D341Med (cell line): ENCODE results near the gene LDB2.

ENCODE experiments used
- DNase-seq: peaks from one replicate; pipeline ENCODE4 v3.0.0; 2012; ENCODE audit warnings: low spot score

LDB2 gene

DNA sequence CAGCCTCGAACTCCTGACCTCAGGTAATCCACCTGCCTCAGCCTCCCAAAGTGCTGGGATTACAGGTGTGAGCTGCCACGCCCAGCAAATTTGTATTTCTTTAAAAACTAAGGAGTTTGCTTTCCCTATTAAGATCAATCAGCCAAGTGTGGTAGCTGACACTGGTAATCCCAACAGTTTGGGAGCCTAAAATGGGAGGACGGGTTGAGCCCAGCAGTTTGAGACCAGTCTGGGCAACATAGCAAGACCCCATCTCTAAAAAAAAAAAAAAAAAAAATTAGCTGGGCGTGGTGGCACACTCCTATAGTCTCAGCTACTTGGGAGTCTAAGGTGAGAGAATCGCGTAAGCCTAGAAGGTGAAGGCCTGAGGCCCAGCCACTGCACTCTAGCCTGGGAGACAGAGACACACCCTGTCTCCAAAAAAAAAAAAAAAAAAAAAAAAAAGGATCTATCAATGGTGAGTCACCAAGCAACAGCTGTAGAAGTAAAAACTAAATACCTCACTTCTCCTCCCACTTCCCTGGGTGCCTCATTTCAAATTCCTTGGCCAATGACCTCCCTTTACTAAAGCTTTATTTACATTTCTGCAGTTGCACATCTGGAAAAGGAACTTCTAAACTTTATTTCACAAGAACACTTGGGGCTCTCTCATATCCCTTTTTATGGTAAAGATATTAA lies 54.5 kb downstream of the LDB2 start:
- no peak for DNase-seq

DNA sequence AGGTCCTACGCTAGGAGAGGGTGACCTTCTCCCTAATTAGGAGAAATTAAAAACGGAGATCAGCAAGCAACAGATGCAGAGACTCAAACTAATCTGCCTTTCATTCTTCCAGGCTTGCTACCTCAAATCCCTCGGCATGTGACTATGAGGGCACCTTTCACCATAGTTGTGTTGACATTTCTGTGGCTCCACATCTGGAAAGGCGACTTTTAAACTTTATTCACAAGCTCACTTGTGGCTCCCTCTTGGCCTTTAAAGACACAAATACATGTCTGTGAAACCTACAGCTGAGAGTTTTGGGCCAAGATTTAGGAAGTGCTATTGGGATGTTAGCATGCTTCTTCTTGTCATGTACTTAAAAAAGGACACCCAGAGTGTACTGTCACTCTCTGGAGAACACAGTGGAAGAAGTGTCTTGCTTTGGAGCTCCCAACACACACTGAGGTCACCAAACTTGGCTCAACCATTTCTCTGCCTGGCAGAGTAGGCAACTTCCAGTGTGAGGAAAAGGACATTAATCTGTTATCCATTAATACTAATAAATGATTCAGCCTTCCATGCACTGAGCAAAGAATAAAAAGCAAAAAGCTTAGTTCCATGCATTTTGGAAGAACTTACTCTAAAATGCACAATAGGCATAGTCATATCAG lies 60.1 kb downstream of the LDB2 start:
- DNase-seq = no peak

DNA sequence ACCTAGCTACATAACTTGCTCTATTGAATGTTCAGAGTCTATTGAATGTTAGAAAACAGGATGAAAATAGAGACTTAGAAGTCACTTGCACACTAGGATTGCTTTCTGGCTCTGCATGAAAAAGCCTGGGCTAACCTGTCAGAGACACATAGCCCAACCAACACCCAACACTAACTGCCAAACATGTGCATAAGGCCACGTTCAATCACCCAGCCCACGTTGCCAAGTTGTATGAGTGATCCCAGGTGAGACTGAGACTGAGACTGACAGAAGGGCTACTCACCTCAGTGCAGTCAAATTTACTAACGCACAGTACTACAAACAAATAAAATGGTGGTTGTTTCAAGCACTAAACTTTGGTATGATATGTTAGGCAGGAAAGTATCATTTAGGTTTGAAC lies 61.0 kb downstream of the LDB2 start:
- DNase-seq = no peak

DNA sequence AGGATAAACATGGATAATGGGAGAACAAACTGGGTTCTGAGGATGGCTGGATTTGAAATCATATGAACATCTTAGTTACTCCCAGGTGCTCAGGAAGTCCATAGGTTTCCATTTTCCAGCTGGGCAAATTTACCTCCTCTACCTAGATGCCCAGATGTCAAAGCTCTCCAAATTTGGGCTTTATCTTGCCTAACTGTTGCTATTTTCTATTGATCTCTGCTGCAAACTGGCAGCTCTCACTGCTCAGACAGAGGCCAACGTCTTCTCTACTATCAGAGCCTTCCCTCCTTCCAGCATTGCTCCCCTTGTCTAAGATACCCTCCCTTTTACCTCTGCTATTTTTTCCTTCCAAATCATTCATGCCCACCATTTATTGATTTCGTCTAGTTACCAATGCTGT lies 62.1 kb downstream of the LDB2 start:
- no peak for DNase-seq

DNA sequence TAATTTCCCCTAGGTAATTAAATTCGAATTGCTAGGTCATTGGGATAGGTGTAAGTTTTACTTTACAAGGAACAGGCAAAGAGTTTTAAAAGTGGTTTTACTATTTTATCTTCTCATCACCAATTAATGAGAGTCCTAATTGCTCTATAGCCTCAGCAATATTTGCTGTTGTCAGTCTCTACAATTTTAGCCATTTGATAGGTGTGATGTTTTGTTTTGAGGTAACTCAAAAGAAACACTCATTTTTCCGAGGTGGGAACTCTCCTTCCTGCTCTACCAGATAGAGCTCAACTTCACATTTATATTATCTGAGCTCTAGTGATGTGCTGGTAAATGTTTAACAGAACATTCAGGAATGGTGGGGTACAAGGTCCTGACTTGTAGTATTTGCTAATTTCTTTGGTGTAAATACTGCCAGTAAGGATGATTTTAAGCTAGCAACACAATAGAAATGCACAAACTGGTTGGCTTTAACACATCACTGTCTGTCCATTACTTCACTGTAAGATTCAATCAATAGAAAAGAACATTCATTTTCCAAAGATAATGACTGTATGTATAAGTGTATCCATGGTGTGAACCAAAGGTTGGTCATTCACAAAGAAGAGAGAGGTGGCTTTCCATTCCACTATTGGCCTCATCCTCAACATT lies 62.7 kb downstream of the LDB2 start:
- DNase-seq = no peak

DNA sequence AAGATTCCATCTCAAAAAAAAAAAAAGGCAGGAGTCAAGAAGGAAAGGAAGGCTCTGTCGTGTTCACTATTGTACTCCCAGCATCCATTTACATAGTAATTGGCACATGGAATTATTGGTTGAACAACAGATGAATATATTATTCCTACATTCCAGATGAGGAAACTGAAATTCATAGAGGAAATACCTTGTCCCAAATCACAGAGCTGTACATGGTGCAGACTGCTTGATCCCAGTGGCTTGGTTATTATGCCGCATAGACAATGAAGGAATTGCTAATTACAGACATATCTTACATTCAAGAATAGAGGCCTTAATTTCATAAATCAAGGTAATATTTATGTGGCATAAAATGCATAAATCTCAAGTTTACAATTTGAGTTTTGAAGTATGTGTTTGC lies 63.6 kb downstream of the LDB2 start:
- DNase-seq = no peak

DNA sequence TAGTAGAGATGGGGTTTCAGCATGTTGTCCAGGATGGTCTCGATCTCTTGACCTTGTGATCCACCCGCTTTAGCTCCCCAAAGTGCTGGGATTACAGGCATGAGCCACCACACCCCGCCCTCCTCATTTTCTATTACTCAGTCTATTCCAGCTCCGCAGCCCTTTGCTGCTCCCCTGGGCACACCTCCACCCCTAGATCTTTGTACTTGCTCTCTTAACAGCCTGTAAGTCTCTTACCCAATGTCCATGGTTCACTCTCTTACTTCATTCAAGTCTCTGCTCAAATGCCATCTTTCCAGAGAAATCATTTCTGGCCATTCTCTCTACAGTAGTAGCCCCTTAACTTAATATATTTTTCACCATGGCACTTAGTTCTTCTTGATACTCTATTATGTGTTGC lies 64.7 kb downstream of the LDB2 start:
- DNase-seq = no peak

DNA sequence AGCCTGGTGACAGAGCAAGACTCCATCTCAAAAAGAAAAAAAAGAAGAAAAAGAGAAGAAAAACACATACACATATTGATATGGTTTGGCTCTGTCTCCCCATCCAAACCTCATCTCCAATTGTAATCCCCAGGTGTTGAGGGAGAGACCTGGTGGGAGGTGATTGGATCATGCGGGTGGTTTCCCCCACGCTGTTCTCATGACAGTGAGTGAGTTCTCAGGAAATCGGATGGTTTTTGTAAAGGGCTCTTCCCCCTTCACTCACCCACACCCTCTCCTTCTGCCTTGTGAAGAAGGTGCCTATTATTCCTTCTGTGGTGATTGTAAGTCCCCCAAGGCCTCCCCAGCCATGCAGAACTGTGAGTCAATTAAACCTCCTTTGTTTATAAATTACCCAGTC lies 68.4 kb downstream of the LDB2 start:
- no peak for DNase-seq

DNA sequence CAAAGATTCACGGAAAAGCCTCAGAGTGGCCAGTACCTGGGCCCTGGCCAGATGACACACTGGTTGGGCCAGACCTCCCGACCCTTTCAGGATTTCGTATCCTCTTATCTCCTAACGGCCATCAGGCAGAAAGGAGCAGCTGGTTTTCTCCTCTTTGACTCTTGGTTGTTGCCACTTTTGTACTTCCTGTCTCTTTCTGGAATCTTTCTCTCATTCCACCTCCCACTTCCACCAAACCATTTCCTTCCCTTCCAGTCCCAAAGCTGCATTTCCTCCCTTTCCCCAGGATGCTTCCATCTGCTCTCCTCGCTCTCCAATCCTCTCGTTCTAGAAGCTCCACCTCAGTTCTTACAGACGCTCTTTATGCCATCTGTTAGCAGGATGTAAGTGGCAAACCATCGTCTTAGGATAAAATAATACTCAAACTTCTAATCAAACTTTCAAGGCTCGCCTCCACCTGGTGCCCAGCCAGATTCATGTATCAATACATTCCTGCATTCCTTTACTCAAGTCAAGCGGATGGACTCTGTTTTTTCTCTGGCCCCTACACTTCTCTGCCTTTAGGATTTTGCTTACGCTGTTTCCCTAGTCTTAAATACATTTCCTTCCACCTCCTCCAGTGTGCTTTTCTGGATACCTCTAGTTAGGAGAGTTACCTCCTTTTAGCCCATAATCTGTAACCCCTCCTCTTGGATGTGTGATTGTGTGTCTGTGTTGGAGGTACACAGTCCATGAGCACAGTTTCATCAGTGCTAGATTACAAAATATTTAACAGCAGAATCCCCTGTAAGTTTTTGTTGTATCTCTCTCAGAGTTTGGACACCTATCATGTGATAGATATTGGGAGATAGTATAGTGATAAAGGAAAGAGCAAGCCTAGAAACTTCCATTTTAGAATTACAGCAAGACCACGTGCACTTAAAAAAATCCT lies 70.4 kb downstream of the LDB2 start:
- no peak for DNase-seq

DNA sequence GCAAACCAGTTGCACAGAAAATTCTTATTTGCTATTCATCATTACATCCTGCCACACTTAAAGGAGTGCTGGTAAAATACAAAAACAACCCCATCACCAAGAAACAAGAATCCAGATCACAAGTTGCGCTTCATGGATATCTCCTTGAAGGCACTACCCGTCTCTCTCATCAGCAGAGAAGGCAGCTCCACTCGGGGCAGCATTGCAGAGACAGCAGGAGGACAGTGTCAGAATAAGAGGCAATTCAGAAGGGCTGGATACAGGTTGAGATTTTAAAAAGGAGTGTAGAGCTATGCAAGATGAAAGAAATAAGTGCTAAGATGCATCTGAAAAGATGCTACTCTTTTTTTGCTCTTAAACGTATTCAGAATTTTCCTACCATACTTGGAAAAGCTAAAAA lies 71.4 kb downstream of the LDB2 start:
- DNase-seq = no peak

DNA sequence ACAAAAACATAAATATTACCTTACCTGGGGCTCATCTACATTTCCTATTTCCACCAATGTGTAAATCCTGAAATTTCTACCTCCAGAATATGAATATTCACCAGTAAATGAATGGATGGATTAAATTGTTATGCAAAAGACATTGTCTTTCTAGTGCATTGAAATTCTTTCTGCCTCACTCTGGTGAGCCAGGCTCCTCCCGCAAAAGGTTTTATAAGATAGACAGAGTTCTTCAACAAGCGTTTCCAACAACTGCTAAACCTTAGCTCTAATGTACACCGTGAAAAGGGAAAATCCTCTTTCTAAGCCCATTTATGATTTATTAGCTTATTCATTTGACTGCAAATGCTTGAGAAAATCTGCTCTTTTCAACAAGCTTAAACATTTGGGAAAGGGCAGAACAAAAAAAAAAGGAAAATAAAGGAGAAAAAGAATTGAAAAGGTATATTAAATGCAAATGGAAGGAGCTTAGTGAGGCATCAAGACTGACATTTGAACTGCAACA lies 72.0 kb downstream of the LDB2 start:
- DNase-seq = no peak

DNA sequence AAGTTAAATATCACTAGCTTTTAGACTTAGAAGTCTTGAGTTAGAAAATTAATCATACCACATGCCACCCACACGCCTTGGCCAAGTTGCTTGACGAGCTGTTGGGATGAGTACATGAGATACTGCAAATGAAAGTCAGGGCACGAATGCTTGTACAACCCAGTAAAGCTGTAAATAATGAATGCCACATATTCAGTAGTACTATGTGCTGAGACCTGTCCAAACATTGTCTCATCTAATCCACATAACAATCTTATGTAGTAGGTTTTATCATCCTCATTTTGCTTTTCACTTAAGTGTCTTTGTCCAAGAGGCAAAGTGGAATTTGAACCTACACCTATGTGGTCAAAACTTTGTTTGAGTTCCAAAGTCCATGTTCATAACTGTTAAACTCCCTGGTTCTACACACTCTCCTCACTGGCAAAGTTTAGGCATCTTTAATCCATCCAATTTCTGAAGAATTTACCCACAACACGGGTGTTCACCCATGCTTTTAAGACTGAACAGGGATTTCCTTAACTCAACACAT lies 74.1 kb downstream of the LDB2 start:
- DNase-seq = no peak

DNA sequence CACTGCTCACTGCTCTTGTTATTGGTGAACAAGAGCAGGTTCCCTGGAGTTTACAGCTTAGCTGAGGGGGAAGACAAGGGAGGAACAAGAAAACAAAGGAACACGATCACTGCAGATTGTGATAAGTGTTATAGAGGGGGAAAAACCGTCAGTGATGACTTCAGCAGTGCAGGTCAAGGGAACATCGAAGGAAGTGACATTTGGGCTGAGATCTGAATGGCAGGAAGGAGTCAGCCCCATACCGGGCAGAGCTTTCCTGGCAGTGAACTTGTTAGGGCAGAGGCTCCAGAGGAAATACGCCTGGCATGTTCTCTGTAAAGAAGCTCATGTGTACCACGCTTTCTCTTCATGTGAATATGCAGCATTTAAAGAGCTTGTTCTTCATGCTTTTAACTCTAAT lies 78.1 kb downstream of the LDB2 start:
- DNase-seq = no peak

DNA sequence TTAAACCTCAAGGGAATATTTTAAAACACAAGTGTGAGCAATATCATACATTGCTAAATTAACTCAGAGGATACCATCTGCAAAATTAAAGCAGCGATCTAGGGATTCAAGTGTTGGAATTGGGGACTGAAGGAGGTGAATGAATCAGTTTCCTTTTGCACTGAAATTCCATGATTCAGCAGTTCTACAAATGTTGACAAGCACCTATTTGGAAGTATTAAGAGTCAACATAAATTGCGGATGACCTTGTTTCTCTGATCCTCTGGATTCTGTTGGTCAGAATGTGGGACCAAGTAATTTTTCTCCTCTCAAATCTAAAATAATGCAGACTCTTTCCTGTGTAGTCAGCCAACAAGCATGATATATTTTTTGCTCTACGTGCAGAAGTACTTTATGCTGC lies 78.8 kb downstream of the LDB2 start:
- DNase-seq = no peak

DNA sequence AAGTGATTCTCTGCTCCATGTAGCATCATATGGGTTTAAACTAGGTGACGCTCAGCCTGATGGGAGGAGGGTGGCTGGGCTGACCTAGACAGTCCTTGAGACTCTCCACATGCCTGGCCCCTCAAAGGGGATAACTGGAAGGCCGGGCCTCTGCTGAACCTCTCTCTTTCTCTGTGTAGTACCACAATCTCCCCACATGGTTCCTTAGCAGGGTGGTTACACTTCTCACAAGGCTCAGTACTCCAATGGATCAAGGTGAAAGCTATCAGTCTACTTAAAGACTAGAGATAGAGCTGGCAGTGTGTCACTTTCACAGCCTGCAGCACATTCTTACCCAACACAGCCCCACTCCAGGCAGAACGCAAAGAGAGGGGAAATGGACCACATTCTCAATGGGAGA lies 80.4 kb downstream of the LDB2 start:
- DNase-seq = no peak

DNA sequence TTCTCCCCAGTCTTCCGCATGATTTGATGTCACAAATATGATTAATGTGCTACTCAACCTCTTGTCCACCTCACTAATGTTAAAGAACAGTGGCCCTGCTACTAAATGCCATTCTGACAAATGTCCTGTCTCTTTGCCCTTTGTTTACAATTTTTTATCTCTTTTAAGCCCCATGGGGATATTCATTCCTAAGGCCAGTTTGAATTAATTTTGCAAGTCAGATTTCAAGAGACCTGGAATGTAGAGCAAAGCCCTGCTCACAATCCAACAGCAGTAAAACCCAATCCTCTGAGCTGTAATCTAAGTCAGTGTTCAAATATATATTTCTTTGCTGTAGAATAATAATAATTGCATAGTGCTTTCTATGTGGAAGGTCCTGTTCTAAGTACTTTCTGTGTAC lies 81.2 kb downstream of the LDB2 start:
- no peak for DNase-seq

DNA sequence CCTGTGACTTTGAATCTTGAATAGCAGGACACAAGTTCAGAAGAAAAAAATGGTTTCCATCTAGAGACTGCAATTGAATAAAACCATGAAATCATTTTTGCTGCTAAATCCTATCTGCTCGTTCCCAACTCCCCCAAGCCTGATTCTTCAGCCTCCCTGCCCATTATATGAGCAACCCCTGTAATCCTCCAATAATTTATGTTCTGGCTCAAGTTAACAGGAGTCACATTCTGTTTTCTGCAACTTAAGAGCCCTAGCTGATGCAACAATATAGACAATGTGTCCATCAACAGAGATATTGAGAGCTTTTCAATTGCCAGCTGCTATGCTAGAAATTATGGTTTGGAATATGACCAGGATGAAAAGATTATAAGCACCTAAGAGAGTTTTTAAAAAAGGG lies 84.1 kb downstream of the LDB2 start:
- DNase-seq = no peak

DNA sequence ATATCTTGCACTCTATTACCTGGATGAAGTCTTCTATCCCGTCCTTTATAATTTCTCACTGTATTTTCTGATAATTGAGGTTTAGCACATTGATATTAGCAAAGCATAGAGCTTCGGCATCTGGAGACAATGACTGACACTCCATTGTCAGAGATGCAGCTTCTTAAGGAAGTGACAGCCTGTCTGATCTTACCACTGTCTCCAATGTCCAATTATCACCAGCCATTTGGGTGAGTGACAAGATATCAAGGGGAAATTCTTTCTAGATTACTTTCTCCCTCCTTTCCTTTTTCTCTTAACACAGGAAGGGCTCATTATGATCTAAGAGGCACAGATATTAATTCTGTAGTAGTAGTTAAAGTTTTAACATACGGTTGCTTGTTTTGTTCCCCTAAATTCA lies 86.4 kb downstream of the LDB2 start:
- DNase-seq = no peak

DNA sequence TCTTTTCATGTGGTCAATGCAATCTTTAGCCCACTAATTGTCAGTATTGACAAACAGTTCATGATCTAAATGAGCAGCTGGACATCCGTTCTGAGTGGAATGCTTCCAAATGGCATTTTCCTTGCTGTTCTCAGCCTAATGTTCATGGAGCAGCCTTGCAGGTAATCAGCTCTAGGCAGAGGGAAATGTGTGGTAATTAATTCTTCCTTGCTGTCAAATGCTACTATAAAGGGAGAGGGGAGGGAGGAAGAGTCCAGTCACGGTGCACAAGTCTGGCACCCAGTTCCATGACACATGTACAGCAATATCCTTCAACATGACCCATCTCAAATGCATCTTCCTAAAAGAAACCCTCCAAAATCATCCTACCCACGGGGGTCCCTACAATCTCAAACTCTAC lies 88.5 kb downstream of the LDB2 start:
- DNase-seq = no peak

DNA sequence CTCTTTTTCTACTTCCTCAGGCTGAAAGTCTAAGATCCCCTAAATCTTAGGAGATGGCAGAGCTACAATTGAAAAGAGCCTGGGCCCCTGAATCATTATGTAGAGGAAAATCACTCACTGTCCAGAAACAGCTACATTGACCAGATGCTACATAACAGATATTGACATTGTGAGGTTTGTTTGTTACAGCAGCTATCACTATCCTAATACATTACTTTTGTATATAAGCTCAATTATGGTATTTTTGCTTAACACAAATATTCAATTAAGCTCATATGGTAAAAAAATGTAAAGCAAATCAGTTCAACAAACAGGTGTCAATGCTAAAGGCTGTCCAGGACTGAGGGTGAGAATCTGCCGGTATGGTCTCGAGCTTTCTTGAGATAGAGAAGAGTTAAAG lies 89.4 kb downstream of the LDB2 start:
- no peak for DNase-seq

DNA sequence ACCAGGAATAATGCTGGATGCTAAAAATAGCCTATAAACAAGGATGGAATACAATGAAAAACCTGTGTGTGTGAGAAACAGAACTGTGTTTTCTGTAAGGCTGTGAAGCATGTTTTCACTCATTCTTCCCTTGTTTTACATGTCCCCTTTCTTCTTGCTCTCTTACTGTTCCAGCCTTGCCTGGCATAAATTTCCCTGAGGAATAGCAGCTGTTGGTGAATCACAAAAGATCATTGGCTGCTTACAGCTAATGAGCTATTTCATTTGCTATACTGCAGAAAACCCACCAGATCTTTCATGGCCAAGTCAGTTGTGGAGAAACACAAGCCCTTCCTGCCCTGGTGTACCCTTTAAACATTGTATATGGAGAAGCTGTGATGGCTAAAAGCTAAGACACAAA lies 91.1 kb downstream of the LDB2 start:
- no peak for DNase-seq

DNA sequence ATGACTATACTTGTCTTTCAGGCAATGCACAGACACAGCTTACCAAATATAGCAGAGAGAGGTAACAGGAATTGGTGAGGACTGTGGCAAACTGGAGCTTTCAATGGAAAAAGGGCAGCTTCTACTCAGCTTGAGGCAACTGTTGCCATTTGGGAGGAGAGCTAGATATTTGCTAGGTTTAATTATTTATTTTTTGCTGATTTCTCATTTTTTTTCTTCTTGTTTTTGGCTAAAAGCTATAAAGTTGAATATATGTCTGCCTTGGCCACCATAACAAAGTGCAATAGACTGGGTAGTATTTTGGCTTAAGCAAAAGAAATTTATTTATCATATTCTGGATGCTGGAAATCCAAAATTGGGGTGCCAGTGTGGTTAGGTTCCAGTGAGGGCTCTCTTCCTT lies 93.9 kb downstream of the LDB2 start:
- DNase-seq = no peak
